NCI-H748 (cell line): Measurements from ENCODE around the gene SDHAF1.
"Not testable (repeated sequence)": the region's sequence is repeated elsewhere in the genome, so short reads cannot be mapped to it uniquely, and the experiment has no call there.

Experiments used
- DNase-seq: peaks from one replicate; lab custom pipeline; 2025; ENCODE audit not compliant: unreplicated experiment; lab: John Stamatoyannopoulos, UW

The SDHAF1 gene

GRCh38 chr19:36014012-36014924, 19.3 kb downstream of the SDHAF1 start, which contains the start of gene ALKBH6:
Gene ALKBH6 (minus strand): TSS chr19:36014213. CDS start chr19:36013397, 816 bp downstream.
- peak; percentile 100 for DNase-seq

GRCh38 chr19:36019061-36019670, 24.2 kb downstream of the SDHAF1 start:
- no peak for DNase-seq

GRCh38 chr19:36023432-36023831, 28.4 kb downstream of the SDHAF1 start:
- no peak for DNase-seq

- DNase-seq = no peak
Measured at GRCh38 chr19:36025541-36025940, 30.6 kb downstream of the SDHAF1 start.

- DNase-seq = no peak
Measured at GRCh38 chr19:36026091-36026876, 31.3 kb downstream of the SDHAF1 start.

GRCh38 chr19:36027696-36028095, 32.7 kb downstream of the SDHAF1 start:
- DNase-seq = no peak

- DNase-seq = no peak
Measured at GRCh38 chr19:36028313-36029041, 33.5 kb downstream of the SDHAF1 start.

GRCh38 chr19:36030264-36031148, 35.5 kb downstream of the SDHAF1 start:
- peak; percentile 14 for DNase-seq

- DNase-seq = no peak
Measured at GRCh38 chr19:36031308-36031707, 36.3 kb downstream of the SDHAF1 start.

- DNase-seq = peak; percentile 89
Measured at GRCh38 chr19:36032251-36033104, 37.5 kb downstream of the SDHAF1 start, which contains the start of gene CLIP3. Gene CLIP3 (minus strand): TSS chr19:36032873. CDS start chr19:36032357, 516 bp downstream.

GRCh38 chr19:36040495-36040894, 45.5 kb downstream of the SDHAF1 start:
- DNase-seq = no peak

GRCh38 chr19:36041092-36041491, 46.1 kb downstream of the SDHAF1 start:
- DNase-seq = not testable (repeated sequence)

GRCh38 chr19:36041831-36042230, 46.8 kb downstream of the SDHAF1 start:
- no peak for DNase-seq

GRCh38 chr19:36043952-36044351, 49.0 kb downstream of the SDHAF1 start:
- no peak for DNase-seq
